HepG2 (cell line): ENCODE measurements around the gene IMMT. TPM values are rescaled to one million over a fixed set of nuclear protein-coding genes. Genes with fewer than 3 reads are reported as not detected.

Experiments used
- DMTF1 ChIP-seq: sonication (generic); formaldehyde crosslinking; IDR thresholded peaks from 2 replicates; pipeline ENCODE4 v1.4.0; 2020; ENCODE audit warnings: mild to moderate bottlenecking, missing genetic modification reagents
- ELF1 ChIP-seq: sonication (generic); formaldehyde crosslinking; IDR thresholded peaks from 2 replicates; pipeline ENCODE4 v1.4.0; 2020; ENCODE audit warnings: missing genetic modification reagents
- FUBP1 ChIP-seq: sonication (generic); formaldehyde crosslinking; IDR thresholded peaks from 2 replicates; pipeline ENCODE4 v1.5.1; 2020; ENCODE audit warnings: missing genetic modification reagents, mild to moderate bottlenecking, borderline replicate concordance
- IRX3 ChIP-seq: sonication (generic); formaldehyde crosslinking; IDR thresholded peaks from 2 replicates; pipeline ENCODE4 v1.8.1; 2023; ENCODE audit warnings: mild to moderate bottlenecking, low read depth, missing genetic modification reagents, borderline replicate concordance
- NKX3-1 ChIP-seq: sonication (generic); formaldehyde crosslinking; IDR thresholded peaks from 2 replicates; pipeline ENCODE4 v1.5.0; 2020; ENCODE audit warnings: missing genetic modification reagents
- PAF1 ChIP-seq: IDR thresholded peaks from 2 replicates; pipeline ENCODE4 v1.6.1; 2016; ENCODE audit warnings: missing genetic modification reagents, missing compliant biosample characterization
- POLR2AphosphoS2 ChIP-seq: IDR thresholded peaks from 2 replicates; pipeline ENCODE4 v1.6.1; 2011; ENCODE audit warnings: low read depth, low read length, improper control_type of control experiment
- PRDM4 ChIP-seq: sonication (generic); formaldehyde crosslinking; IDR thresholded peaks from 2 replicates; pipeline ENCODE4 v1.9.0; 2021; ENCODE audit warnings: missing genetic modification reagents, borderline replicate concordance
- PTBP1 ChIP-seq: fragments of 200-400 bp; formaldehyde crosslinking; IDR thresholded peaks from 2 replicates; pipeline ENCODE4 v1.6.1; 2018; ENCODE audit warnings: low read length, low read depth; ENCODE audit not compliant: poor library complexity, severe bottlenecking
- THRA ChIP-seq: sonication (generic); formaldehyde crosslinking; IDR thresholded peaks from 2 replicates; pipeline ENCODE4 v1.4.0; 2020; ENCODE audit warnings: missing genetic modification reagents, borderline replicate concordance
- ZBTB42 ChIP-seq: sonication (generic); formaldehyde crosslinking; IDR thresholded peaks from 2 replicates; pipeline ENCODE4 v1.5.0; 2020; ENCODE audit warnings: mild to moderate bottlenecking, missing genetic modification reagents
- ZKSCAN5 ChIP-seq: sonication (generic); formaldehyde crosslinking; IDR thresholded peaks from 2 replicates; pipeline ENCODE4 v1.5.1; 2020; ENCODE audit warnings: mild to moderate bottlenecking, missing genetic modification reagents
- ZNF17 ChIP-seq: sonication (generic); formaldehyde crosslinking; IDR thresholded peaks from 2 replicates; pipeline ENCODE4 v1.5.0; 2020; ENCODE audit warnings: mild to moderate bottlenecking, missing genetic modification reagents
- ZNF720 ChIP-seq: sonication (generic); formaldehyde crosslinking; IDR thresholded peaks from 2 replicates; pipeline ENCODE4 v1.4.0; 2020; ENCODE audit warnings: missing genetic modification reagents
- polyA plus RNA-seq, 8 experiments: library from polyadenylated mRNA; depleted of rRNA in 3 of 8; stranded (reverse) in 7 of 8; unstranded in 1 of 8; fragments of >200 nt; fragmentation: Illumina TruSeq in 4 of 8; extraction: Trizol in 4 of 8; gene quantifications; 2 replicates each; pipeline versions ENCODE4 v1.2.1 to v1.2.3, GENCODE V29; 2011 to 2016; ENCODE audit warnings: low read depth in 4 of 8, missing spikeins in 1 of 8, mixed read lengths in 1 of 8; ENCODE audit not compliant: insufficient read depth in 1 of 8
- total RNA-seq, 5 experiments: library from RNA; depleted of rRNA; stranded (reverse); fragments of >200 nt; fragmentation: Illumina TruSeq; extraction: Trizol; gene quantifications; 2 replicates each; pipeline ENCODE4 v1.2.3, GENCODE V29; 2016; ENCODE audit warnings: low read depth in 1 of 5
- TF ChIP-seq, protein P1 (sequence below): sonication (generic); formaldehyde crosslinking; IDR thresholded peaks from 2 replicates; pipeline ENCODE4 v1.8.0; 2022; ENCODE audit warnings: missing genetic modification reagents, mild to moderate bottlenecking, inconsistent platforms, borderline replicate concordance
- TF ChIP-seq, protein P2 (sequence below): sonication (generic); formaldehyde crosslinking; IDR thresholded peaks from 2 replicates; pipeline ENCODE4 v1.4.0; 2020; ENCODE audit warnings: missing genetic modification reagents; ENCODE audit errors: not compliant biosample characterization

Gene IMMT
- total and polyA plus RNA-seq, 2 of the 13 experiments (the other 11 are each of a cell fraction or from before 2014, with no cell fraction given): 63.5 to 119 TPM

DNA sequence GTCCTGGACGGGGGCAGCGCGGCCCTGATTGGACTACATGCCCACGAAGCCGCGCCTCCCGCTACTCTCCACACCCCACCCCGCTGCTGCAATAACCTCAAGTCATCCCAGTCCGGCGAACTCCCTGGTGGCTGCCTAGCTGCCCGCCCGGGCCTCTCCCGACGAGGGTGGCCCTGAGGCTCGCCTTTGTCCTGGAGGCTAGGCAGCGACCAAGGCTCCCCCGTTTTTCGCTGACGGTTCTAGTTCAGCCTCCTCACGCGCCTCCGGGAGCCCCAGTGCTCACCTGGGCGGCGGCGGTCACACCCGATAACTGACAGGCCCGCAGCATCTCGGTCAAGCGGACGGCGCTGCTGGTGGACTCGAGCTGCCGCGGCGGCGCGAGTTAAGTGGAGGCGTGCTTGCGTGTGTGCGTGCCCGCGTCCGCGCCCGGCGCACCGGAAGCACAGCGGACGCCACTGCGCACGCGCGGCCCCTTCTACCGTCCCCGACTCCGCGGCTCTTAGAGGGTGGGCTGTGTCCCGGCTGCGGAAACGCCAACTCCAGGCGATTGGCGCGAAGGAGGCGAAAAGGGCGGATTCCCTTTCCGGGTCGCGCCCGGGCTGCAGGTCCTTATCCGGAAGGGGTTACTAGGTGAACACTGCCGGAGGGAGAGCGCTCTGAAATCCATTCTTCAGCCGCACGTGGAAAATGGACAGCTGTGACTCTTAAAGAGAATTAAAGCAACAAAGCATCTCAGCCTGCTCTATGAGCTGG, at the start of gene IMMT (continued):
- TF ChIP-seq ZNF17 (CRISPR knock-in tag) (no peak), FUBP1 (CRISPR knock-in tag) (peak; percentile 37; the same call in 1 of the 2 replicates), ZBTB42 (CRISPR knock-in tag) (peak; percentile 78; the same call in 1 of the 2 replicates), THRA (peak; percentile 47; the same call in 1 of the 2 replicates), IRX3 (CRISPR knock-in tag) (no peak), NKX3-1 (CRISPR knock-in tag) (peak; percentile 33), POLR2AphosphoS2 (peak; percentile 79; the same call in 1 of the 2 replicates), ZKSCAN5 (no peak), PTBP1 (no peak), PRDM4 (CRISPR knock-in tag) (no peak; the same call in 1 of the 2 replicates), PAF1 (no peak), ELF1 (CRISPR knock-in tag) (peak; percentile 95), ZNF720 (CRISPR knock-in tag) (peak; percentile 91; the same call in 1 of the 2 replicates), DMTF1 (CRISPR knock-in tag) (peak; percentile 89; the same call in 1 of the 2 replicates)
- TF ChIP-seq, protein P1, sequence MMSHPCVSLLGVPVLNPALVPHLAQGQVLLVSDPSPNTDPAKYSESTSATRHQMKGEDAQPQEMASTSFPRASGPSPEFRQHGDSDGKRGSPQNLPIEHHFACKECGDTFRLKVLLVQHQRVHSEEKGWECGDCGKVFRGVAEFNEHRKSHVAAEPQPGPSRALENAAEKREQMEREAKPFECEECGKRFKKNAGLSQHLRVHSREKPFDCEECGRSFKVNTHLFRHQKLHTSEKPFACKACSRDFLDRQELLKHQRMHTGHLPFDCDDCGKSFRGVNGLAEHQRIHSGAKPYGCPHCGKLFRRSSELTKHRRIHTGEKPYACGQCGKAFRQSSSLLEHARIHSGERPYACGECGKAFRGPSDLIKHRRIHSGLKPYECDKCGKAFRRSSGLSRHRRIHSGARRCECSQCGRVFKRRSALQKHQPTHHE: peak; percentile 85; the same call in 1 of the 2 replicates
- TF ChIP-seq, protein P2, sequence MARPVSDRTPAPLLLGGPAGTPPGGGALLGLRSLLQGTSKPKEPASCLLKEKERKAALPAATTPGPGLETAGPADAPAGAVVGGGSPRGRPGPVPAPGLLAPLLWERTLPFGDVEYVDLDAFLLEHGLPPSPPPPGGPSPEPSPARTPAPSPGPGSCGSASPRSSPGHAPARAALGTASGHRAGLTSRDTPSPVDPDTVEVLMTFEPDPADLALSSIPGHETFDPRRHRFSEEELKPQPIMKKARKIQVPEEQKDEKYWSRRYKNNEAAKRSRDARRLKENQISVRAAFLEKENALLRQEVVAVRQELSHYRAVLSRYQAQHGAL (CRISPR knock-in tag): peak; percentile 74
